Right lobe of liver (tissue), 6 donors: Measurements from ENCODE around the gene TAS2R3. TPM values are rescaled to one million over a fixed set of nuclear protein-coding genes. Genes with fewer than 3 reads are reported as not detected.

ENCODE experiments used
- ATAC-seq, 4 donors: fragments of 200-7000 bp; cut with Tn5 transposase; one replicate each; pipeline ENCODE4 v1.9.1; 2020; ENCODE audit warnings: mild to moderate bottlenecking in 4 of 4, moderate library complexity in 4 of 4
- DNase-seq, 3 donors: peaks; one replicate each; pipeline ENCODE4 v3.0.0-alpha.2; 2020
- H3K27ac ChIP-seq, 3 donors: fragments of 200-600 bp; one replicate each; pipeline ENCODE4 v1.8.0; 2022
- H3K27me3 ChIP-seq, 2 donors: fragments of 200-600 bp; one replicate each; pipeline ENCODE4 v1.8.0; 2022
- H3K36me3 ChIP-seq, 4 donors: fragments of 200-600 bp; sonication (generic) in 1 of 4; one replicate each; pipeline versions ENCODE4 v1.5.1 to v1.8.0; 2017 to 2022; ENCODE audit warnings: control low read depth in 1 of 4
- H3K4me1 ChIP-seq, 4 donors: fragments of 200-600 bp; sonication (generic) in 1 of 4; one replicate each; pipeline versions ENCODE4 v1.5.1 to v1.8.0; 2017 to 2022; ENCODE audit warnings: control low read depth in 1 of 4
- H3K4me3 ChIP-seq, 3 donors: fragments of 200-600 bp; one replicate each; pipeline ENCODE4 v1.8.0; 2022
- H3K9me3 ChIP-seq, 4 donors: fragments of 200-600 bp; sonication (generic) in 1 of 4; one replicate each; pipeline versions ENCODE4 v1.5.1 to v1.8.0; 2017 to 2022; ENCODE audit warnings: control low read depth in 1 of 4
- POLR2A ChIP-seq: fragments of 450-650 bp; IDR thresholded peaks from one replicate; pipeline ENCODE4 v1.6.1; 2017; ENCODE audit warnings: antibody characterized with exemption, mild to moderate bottlenecking
- WGBS: methylation state at CpG from one replicate; pipeline ENCODE4 v1.1.6; 2018; ENCODE audit warnings: low coverage, low lambda C conversion rate; ENCODE audit not compliant: insufficient coverage; ENCODE audit errors: missing lambda C conversion rate; 5-methylcytosine and 5-hydroxymethylcytosine counted together
- intact Hi-C, 2 donors: fragments of 100-400 bp; cut with DNase I; formaldehyde crosslinking; loops; one replicate each; pipeline versions ENCODE4 v1.11.2 to v1.14.1; 2022
- total RNA-seq, 6 experiments: library from RNA; depleted of rRNA in 2 of 6; stranded (reverse); fragments of >200 nt in 2 of 6; fragmentation: NEBNext Ultra II Directional in 3 of 6; extraction: Animal tissue kit (Norgen Biotek cat#: 25700) in 3 of 6; gene quantifications; one replicate each; pipeline versions ENCODE4 v1.1.0 to v1.2.4, GENCODE V29; 2016 to 2023
- TF ChIP-seq, protein P1 (sequence below), 4 donors: fragments of 200-600 bp in 3 of 4; fragments of 450-650 bp in 1 of 4; IDR thresholded peaks; one replicate each; pipeline versions ENCODE4 v1.5.1 to v1.8.0; 2016 to 2022; ENCODE audit warnings: antibody characterized with exemption in 4 of 4, mild to moderate bottlenecking in 2 of 4
- donor health status: DM: no; HTN: yes; CAD: no.
- donor health status: DM: no; HTN: no; CAD: no.
- donor health status: DM: no; HTN: no; CAD: no.
- donor health status: DM: no; HTN: yes; CAD: no.
- donor health status: DM: no; HTN: yes; CAD: no.

TAS2R3 gene
- total RNA-seq, 6 experiments from 2014 or later, result 0.31 to 3.5 (median 0.55) TPM

DNA sequence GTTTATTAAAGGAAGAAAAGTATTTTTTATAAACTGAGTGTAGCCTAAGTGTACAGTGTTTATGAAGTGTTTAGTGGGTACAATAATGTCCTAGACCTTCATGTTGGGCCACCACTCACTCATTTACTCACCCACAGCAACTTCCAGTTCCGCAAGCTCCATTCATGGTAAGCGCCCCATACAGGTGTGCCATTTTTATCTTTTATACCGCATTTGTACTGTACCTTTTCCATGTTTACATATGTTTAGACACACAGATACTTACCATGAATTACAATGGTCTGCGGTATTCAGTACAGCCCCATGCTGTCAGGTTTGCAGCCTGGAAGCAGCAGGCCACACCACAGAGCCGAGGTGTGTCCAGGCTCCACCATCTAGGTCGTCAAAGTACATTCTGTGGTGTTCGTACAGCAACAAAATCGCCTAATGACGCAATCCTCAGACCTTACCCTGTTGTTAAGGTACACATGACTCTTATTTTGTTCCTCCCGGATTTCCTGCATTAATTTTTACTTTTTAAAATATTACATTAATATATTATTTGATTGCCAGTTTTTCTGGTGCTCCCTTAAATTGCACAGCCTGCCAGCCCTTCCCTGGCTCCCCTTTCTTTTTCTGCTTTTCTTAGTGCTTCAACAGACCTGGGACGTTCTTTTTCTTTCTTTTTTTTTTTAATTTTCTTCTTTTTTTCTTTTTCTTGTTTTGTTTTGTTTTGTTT lies 26.6 kb upstream of the TAS2R3 start:
- peak overlapping the region; percentile 55 to 87 (median 85) for H3K27ac ChIP-seq
- H3K27me3 ChIP-seq, result no peaks in the 10 kb centered on the region
- no peaks in the 10 kb centered on the region for H3K9me3 ChIP-seq
- peaks cover 0 to 22% (median 6%) of the 10 kb centered on the region in 4 donors for H3K36me3 ChIP-seq
- peak; percentile 49 to 65 (median 60) for ATAC-seq
- intact Hi-C loops, result no loop called here
- TF ChIP-seq, protein P1, sequence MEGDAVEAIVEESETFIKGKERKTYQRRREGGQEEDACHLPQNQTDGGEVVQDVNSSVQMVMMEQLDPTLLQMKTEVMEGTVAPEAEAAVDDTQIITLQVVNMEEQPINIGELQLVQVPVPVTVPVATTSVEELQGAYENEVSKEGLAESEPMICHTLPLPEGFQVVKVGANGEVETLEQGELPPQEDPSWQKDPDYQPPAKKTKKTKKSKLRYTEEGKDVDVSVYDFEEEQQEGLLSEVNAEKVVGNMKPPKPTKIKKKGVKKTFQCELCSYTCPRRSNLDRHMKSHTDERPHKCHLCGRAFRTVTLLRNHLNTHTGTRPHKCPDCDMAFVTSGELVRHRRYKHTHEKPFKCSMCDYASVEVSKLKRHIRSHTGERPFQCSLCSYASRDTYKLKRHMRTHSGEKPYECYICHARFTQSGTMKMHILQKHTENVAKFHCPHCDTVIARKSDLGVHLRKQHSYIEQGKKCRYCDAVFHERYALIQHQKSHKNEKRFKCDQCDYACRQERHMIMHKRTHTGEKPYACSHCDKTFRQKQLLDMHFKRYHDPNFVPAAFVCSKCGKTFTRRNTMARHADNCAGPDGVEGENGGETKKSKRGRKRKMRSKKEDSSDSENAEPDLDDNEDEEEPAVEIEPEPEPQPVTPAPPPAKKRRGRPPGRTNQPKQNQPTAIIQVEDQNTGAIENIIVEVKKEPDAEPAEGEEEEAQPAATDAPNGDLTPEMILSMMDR (IDR thresholded peaks at IDR 0.05), result no peak
- TF ChIP-seq POLR2A, result no peak
- DNase-seq, result peak in 1 of 3 donors; percentile 51
- peak overlapping the region; percentile 75 to 82 (median 80) for H3K4me3 ChIP-seq
- peaks cover 0 to 21% (median 6%) of the 10 kb centered on the region in 4 donors for H3K4me1 ChIP-seq
- WGBS, result 40% methylated on average over 11 of the region's 11 CpGs

DNA sequence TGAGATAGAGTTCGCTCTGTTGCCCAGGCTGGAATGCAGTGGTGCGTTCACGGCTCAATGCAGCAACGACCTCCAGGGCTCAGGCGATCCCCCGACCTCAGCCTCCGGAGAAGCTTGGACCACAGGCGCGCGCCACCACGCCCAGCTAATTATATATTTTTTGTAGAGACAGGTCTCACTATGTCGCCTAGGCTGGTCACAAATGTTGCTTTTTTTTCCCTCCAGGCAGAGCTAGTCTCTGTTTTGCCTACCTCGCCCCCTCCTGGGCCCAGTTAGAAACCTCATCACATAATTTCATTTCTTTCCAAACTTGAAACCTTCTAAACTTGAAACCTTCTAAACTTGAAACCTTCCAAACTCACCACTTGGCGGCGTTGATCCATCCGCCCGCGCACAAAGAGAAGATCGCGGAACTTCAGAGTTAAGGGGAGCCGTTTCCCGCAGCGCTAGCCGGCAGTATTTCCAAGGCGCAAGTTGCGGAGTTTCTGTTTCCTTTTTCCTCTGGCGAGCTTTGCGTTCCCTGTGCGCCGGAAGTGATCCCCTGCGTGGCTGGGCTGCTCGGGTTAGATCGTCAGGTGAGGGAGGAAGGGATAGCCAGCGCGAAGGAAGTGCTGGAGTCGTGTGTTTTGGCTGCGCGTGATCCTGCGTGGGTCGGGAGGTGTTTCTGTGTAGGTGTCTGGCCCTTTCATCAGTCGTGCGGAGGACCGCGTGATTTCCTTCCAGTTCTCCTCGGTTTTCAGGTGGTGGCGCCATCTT lies 25.9 kb upstream of the TAS2R3 start, which contains the start of gene SSBP1:
SSBP1 (plus strand) TSS at position 523 of the 756 bp plus-strand sequence. CDS start 809 bp downstream, outside the sequence.
- peak within 1 kb of the TSS; percentile 75 to 82 (median 80) for H3K4me3 ChIP-seq
- peaks cover 0 to 21% (median 6%) of the 10 kb centered on the region in 4 donors for H3K4me1 ChIP-seq
- H3K36me3 ChIP-seq, result peaks cover 0 to 29% (median 10%) of the 10 kb centered on the region in 4 donors
- ATAC-seq (peak; percentile 96 to 98 (median 96)), DNase-seq (peak; percentile 87 to 92 (median 90))
- H3K27ac ChIP-seq, result peak within 1 kb of the TSS; percentile 55 to 87 (median 85)
- 1% methylated on average over 32 of the region's 46 CpGs for WGBS
- TF ChIP-seq, protein P1 (IDR thresholded peaks at IDR 0.05), result peak; percentile 68 to 85 (median 78)
- TF ChIP-seq POLR2A, result peak; percentile 55
- no peaks in the 10 kb centered on the region for H3K9me3 ChIP-seq
- intact Hi-C loops, result no loop called here
- H3K27me3 ChIP-seq, result no peaks in the 10 kb centered on the region

DNA sequence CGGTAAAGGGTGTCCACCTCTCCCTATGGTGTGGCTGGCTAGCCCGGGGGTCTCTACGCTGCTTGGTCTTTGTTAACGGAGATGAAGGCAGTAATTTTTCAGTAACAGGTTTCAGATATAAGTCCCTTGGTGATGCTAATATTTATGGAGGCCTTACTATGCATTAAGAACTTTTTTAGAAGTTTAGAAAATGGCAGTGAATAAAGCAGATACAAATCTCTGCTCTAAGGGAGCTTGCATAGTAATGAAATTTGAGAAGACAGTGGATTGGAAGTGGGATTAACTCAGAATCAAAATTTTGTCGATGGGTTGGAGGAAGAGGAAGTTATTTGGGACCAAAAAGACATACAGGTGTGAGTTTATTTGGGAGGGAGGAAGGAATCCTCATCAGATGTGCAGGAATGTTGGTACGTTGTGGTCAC lies 25.3 kb upstream of the TAS2R3 start:
- no peak for ATAC-seq
- Histone ChIP-seq H3K9me3 (no peaks in the 10 kb centered on the region), H3K4me1 (peaks cover 0 to 21% (median 6%) of the 10 kb centered on the region in 4 donors), H3K27me3 (no peaks in the 10 kb centered on the region), H3K36me3 (peaks cover 0 to 35% (median 16%) of the 10 kb centered on the region in 4 donors), H3K4me3 (peak overlapping the region; percentile 75 to 82 (median 80)), H3K27ac (peak overlapping the region; percentile 55 to 87 (median 85))
- WGBS, result 2% methylated on average over 5 of the region's 6 CpGs
- no peak for TF ChIP-seq POLR2A
- TF ChIP-seq, protein P1 (IDR thresholded peaks at IDR 0.05), result no peak
- intact Hi-C loops, result no loop called here
- DNase-seq, result no peak

DNA sequence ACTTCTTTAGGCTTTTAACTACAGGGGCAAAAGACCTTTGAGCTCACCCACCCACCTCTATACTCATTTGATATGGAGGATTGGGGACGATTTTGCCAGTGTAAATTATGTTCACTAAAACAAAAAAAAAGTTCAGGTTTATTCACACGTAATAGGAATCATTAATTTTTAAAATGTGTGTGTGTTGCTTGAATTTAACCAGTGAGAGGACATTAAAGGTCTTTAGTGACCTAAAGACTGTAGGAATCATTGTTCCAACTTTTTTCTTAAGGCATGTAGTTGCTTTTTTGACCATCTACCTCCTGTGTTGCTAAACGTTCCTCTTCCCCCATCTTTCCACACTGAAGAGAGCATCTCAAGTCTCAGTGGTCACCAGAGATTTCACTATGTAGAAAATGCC lies 24.6 kb upstream of the TAS2R3 start:
- intact Hi-C loops, result no loop called here

More for the DNA sequence above, 24.6 kb upstream of the TAS2R3 start:
- Histone ChIP-seq H3K4me1 (peaks cover 0 to 21% (median 6%) of the 10 kb centered on the region in 4 donors), H3K27ac (no peak overlapping the region), H3K27me3 (no peaks in the 10 kb centered on the region), H3K36me3 (peaks cover 0 to 42% (median 19%) of the 10 kb centered on the region in 4 donors), H3K9me3 (no peaks in the 10 kb centered on the region), H3K4me3 (peak overlapping the region in 2 of 3 donors; percentile 75 to 82)
- ATAC-seq, result no peak
- no peak for DNase-seq
- 42% methylated on average over 3 of the region's 3 CpGs for WGBS
- TF ChIP-seq, protein P1 (IDR thresholded peaks at IDR 0.05), result no peak
- no peak for TF ChIP-seq POLR2A
